Measurements from ENCODE around the gene MLLT3.

DNA sequence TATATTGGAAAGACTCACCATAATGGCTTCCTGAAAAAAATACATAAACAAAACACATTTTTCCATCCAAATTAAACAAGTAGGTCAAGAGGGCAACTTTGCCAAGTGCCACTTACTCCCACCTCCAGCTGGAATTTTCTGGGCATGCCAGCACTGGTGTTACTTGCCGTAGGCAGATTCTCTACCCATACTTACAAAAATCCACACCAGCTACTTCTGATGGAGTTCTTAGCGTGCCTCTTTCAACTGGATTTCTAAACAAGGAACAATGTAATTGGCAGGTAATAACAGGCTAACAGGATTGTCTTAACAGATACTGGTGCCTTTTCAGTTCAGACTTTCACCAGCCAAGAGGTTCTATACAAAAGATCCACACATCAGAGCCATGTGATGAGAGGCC lies 301.4 kb downstream of the MLLT3 start:
- TF ChIP-seq EZH2 (IDR thresholded peaks at IDR 0.05; ENCODE audit: insufficient read depth, poor library complexity, severe bottlenecking) (no peak), EZH2phosphoT487 (IDR thresholded peaks at IDR 0.05; ENCODE audit: insufficient read depth, low read depth) (no peak)

All from GM23248 (cell line).